Activated T-cell treated with anti-CD3 and anti-CD28 coated beads for 4 hours (primary cell): Measurements from ENCODE around the gene TUBB3.
"Not testable (repeated sequence)": the region's sequence is repeated elsewhere in the genome, so short reads cannot be mapped to it uniquely, and the experiment has no call there.

Experiments
- DNase-seq: peaks from one replicate; pipeline ENCODE4 v3.0.0-alpha.2; 2020

TUBB3 gene

GRCh38 chr16:89922884-89923639, at the start of gene TUBB3:
Gene TUBB3, plus strand, starts transcription at chr16:89923342. Its CDS starts 60 bp downstream, at chr16:89923402.
- no peak for DNase-seq

GRCh38 chr16:89873972-89874689, 49.0 kb upstream of the TUBB3 start:
- peak; percentile 94 for DNase-seq

- DNase-seq = not testable (repeated sequence)
Observed at GRCh38 chr16:89879123-89879522, 44.0 kb upstream of the TUBB3 start.

GRCh38 chr16:89880477-89881367, 42.4 kb upstream of the TUBB3 start:
- DNase-seq = no peak

- no peak for DNase-seq
Observed at GRCh38 chr16:89881368-89881730, 41.8 kb upstream of the TUBB3 start.

- no peak for DNase-seq
Observed at GRCh38 chr16:89883346-89884040, 39.6 kb upstream of the TUBB3 start.

GRCh38 chr16:89884041-89884421, 39.1 kb upstream of the TUBB3 start:
- no peak for DNase-seq

GRCh38 chr16:89887243-89887642, 35.9 kb upstream of the TUBB3 start:
- no peak for DNase-seq

- DNase-seq = no peak
Observed at GRCh38 chr16:89890200-89890599, 32.9 kb upstream of the TUBB3 start.

- no peak for DNase-seq
Observed at GRCh38 chr16:89890886-89891657, 32.1 kb upstream of the TUBB3 start.

GRCh38 chr16:89892055-89892630, 31.0 kb upstream of the TUBB3 start:
- no peak for DNase-seq

GRCh38 chr16:89892635-89893034, 30.5 kb upstream of the TUBB3 start:
- no peak for DNase-seq

GRCh38 chr16:89893642-89894548, 29.2 kb upstream of the TUBB3 start:
- no peak for DNase-seq

- no peak for DNase-seq
Observed at GRCh38 chr16:89895482-89896250, 27.5 kb upstream of the TUBB3 start.

GRCh38 chr16:89897204-89897603, 25.9 kb upstream of the TUBB3 start:
- no peak for DNase-seq

- no peak for DNase-seq
Observed at GRCh38 chr16:89898201-89898967, 24.8 kb upstream of the TUBB3 start.

- DNase-seq = no peak
Observed at GRCh38 chr16:89899879-89900481, 23.2 kb upstream of the TUBB3 start.

- DNase-seq = no peak
Observed at GRCh38 chr16:89900885-89901284, 22.3 kb upstream of the TUBB3 start.
